NCI-H146 treated with DMSO at 0.1 percent for 48 hours (cell line): ENCODE results near the gene SLC49A4.

Source experiments
- DNase-seq: peaks from one replicate; lab custom pipeline; 2025; ENCODE audit not compliant: unreplicated experiment; lab: John Stamatoyannopoulos, UW

The SLC49A4 gene

GRCh38 chr3:122902326-122902725 is 107.5 kb downstream of the SLC49A4 start:
- no peak for DNase-seq

- DNase-seq: no peak
Observed at GRCh38 chr3:122903171-122903570, 108.3 kb downstream of the SLC49A4 start.

DNA sequence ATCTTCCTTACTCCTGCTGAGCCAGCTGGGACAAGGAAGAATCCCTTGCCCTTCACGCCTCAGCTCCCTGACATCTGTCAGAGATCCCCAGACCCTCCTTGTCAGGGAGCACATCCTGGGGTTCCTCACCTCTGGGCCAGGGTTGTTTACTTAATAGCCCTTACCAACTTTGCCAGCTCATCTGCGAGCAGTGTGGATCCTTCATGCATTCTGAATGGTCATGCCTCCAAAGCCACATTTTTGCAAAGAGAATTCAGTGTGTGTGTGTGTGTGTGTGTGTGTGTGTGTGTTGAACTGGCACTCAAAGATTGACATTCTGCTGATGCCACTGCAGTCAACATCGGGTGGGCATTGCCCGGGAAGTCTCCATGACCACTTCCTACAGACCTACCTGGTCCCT is 112.6 kb downstream of the SLC49A4 start:
- DNase-seq: no peak

DNA sequence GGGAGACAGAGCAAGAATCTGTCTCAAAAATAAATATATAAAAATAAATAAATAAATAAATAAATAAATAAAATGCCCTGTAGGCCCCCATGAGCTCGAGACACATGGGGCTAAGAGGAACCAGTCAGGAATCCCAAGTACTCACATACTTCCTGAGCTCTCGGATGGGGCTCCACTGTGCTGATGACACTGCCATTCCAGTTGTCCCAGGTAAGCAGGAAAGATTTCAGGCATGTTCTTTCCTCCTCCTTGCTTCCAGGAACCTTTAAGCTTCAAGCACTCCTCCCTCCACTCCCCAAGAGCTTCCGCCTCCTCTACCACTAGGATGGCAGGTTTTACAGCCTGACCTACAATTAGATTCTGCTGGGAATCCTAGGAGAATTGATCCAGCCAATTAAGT is 113.4 kb downstream of the SLC49A4 start:
- DNase-seq: no peak

DNA sequence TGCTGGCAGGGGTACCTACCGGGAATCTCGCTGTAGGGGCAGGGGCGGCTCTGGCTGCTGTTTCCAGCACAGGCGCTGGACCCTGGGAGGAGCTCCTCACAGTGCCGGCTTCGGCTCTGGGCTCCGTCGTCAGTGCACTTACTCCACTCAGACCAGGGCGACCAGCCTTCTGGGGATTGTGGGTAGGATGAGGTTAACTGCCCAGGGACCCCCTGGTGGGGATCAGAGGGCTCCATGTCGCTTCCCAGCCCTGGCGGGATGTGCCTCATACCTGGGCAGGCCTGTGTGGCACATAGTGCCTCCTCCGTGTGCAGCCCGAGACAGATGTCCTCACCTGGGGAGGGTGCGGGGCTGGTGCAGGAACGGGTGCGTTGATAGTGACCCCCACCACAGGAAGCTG is 117.0 kb downstream of the SLC49A4 start:
- no peak for DNase-seq

DNA sequence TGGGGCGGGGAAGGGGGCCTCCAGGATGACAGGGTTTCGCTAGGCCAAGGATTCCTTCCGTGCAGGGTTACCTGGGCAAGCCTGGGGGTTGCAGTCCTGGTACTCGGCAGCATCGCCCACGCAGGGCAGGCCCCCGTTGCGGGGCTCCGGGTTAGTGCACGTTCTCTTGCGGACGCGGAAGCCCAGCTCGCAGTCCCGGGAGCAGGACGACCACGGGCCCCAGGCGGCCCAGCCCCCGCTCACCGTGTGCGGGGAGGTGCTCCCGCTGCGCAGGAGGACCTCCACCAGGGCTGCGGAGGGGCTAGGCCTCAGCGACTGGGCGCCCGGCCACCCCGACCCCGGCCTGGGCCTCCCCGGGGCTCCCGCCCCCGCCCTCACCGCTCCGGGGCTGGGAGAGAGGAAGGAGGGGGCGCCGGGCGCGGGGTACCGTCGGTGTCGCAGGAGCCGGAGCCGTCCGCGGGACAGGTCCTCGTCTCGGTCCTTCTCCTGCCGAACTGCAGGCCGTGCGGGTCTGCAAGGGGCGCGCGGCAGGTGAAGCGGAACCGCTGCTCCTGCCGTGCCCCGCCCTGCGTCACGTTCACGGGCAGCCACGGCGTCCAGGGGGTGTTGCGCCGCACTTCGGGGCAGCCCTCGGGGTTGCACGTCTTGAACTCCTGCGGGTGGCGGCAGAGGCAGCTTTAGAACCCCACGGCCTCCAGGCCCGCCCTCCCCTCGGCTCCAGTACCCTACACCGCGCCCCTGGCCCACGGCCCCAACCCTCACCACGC is 118.1 kb downstream of the SLC49A4 start:
- DNase-seq: no peak

- DNase-seq: no peak
Observed at GRCh38 chr3:122913539-122914100, 118.8 kb downstream of the SLC49A4 start.

- DNase-seq: no peak
Observed at GRCh38 chr3:122915300-122916055, 120.6 kb downstream of the SLC49A4 start.

DNA sequence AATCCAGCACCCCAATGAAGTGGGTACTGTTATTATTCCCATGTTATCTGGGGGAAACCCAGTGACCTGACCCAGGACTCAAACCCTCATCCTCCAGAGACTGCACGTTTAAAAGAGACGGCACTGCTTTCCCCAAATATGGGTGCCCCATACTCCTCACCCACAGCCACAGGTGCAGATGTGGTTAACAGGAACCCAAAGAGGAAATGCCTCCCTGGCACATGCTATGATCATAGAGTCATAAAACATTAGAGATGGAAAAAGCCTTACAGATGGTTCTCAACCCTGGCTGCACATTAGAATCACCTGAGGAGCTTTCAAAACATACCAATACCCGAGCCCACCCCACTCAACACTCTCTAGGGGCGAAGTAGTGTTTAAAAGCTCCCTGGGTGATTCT is 121.2 kb downstream of the SLC49A4 start:
- DNase-seq: no peak

DNA sequence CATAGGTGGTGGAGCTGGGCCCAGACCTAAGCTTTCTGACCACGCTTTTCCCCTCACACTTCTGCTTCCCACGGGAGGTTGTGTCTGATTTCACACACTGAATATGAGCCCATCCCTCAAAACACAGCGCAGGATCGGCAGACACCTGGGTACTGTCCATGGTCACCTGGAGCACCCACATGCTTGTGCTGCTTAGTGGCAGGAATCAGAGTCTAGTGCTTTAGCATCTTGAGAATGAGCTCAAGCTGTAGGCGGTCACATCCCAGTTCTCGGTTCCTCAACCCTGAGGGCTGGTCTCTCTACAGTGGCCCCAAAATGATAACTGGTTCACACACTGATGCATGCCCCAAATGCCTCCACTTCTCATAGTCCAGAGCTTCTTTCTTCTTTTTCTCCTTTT is 121.7 kb downstream of the SLC49A4 start:
- DNase-seq: no peak

GRCh38 chr3:122917412-122917811 is 122.5 kb downstream of the SLC49A4 start:
- no peak for DNase-seq

DNA sequence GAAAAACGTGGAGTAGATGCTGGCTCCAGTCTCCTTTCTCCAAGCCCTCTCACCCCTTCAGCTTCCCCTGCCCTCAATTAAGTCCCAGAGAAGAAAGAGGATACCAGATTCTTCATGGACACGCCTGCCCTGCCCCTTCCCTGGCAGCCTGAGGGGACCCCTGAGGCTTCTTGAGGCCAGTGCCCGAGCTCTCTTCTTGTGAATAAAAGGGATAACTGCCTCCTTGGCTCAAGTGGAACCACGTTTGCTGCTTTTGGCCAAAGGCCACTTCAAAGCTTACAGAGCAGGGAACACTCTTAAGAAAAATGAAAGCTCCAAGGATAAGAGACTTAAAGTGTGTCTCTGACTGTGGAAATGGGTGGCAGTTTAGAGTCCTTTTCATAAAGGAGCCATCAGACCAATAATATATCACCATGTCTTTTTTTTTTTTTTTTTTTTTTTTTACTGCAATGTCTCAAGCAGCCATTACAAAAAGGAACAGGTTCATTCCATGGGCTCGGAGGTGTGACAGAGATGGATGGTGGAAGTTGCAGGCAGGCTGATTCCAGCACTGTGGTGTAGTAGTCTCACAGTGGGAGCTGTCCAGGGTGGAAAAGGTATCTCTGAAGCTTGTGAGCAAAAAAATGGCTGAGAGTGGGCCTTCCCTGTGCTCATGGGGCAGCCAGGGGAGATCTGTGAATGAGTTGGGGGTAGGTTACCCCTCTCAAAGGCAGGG is 123.9 kb downstream of the SLC49A4 start:
- DNase-seq: no peak

DNA sequence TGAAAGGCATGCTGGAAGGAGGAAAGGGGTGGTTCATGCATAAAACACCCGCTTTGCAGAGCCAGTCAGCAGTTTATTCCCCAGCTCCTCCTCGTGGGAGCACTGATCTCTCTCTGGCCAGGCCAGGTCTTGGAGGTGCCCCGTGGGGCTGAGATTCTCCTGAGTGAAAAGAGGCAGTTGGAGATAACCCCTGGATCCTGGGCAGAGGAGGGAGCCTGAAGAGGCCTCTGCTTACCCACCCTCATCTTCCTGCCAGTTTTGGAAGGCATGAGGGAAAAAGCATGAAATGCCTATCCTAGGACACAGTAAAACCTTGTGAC is 124.4 kb downstream of the SLC49A4 start:
- DNase-seq: no peak

DNA sequence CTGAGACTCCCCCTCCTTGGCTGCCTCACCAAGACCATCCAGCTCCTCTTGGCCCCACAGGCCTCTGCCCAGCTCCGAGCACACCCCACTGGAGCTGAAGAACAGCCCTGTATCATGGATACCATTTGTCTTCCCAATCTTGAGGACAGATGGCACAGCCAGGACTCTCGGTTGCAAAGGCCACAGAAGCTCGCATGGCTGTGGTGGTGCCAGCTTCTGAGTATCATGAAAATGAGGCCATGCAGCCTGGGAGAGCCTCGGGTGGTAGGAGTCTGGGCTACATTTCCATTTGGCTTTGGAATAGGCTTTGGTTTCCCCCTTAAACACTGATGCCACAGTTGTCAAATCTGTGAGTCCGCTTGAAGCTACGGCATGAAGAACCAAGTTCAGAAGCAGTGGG is 126.1 kb downstream of the SLC49A4 start:
- no peak for DNase-seq

DNA sequence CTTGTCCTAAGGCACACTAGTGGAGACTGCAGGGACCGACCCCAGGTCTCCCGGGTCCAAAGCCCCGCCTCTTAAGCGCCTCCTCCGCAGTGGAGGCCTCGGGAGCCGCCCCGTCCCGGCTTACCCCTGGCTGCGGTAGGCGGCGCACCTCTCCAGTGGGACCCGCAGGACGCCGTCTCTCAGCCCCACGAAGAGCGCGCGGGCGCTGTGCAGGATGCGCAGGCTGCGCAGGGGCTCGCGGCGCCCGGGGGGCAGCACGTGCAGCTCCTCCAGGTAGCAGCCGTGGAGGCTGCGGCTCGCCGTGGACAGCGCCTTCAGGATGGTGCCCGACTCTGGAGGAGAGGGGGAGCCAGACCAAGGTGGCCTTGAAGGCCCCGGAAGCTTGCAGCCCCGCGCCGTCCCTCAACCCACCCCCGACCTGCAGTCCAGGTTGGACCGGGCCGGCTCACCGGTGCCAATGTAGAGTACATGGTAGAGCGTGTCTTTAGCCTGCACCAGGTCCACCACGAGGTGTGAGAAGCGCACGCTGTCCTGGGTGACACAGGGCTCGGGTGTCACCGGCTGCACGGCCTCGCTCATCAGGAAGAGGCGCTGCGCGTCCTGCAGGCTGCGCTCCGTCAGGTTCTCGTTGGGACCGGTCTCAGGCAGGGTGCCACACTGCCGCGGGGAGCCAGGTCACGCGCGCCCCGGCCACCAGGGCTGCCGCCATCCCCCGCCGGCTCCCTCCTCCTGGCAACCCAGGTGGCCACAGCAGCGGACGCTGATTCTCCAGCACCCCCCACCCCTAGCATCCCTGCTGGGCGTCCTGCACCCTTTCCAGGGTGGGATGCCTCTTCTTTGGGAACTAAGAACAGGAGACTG is 127.2 kb downstream of the SLC49A4 start:
- DNase-seq: peak; percentile 44

DNA sequence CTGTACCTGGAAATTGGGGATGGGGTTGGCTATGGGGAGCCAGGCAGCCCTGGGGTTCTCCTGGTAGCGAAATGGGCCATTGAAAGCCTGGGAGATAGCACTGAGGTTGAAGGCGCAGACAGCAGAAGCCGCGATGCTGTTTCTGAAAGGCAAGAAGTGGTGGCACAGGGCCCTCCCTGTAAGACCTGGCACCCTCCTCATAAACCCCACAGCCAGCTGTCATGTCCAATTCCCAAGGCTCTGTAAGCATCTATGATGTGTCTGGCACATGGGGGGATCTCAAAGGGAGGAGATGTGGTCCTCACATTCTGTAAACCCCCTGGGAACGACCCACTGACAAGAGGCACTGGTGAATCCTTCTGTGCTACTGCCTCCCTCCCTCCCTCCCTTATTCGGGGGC is 128.7 kb downstream of the SLC49A4 start:
- DNase-seq: no peak

GRCh38 chr3:122924056-122924455 is 129.2 kb downstream of the SLC49A4 start:
- no peak for DNase-seq

DNA sequence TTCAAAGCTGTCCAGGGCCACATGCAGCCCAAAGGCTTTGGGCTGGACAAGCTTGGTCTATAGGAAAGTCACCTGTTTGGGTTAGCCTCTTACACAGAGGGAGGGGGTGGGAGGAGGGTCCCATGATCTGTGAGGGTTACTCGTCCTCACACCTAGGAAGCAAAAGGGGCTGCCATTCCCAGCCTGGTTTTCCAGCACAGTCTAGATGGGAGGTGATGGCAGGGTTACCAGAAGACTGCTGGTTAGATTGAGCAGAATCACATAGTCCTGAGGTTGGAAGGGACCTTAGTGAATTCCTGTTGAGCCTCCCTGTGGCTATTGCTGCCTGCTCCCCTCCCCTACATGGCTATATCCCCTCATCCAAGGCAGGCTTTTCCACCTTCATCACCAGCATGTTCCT is 130.9 kb downstream of the SLC49A4 start:
- DNase-seq: no peak

DNA sequence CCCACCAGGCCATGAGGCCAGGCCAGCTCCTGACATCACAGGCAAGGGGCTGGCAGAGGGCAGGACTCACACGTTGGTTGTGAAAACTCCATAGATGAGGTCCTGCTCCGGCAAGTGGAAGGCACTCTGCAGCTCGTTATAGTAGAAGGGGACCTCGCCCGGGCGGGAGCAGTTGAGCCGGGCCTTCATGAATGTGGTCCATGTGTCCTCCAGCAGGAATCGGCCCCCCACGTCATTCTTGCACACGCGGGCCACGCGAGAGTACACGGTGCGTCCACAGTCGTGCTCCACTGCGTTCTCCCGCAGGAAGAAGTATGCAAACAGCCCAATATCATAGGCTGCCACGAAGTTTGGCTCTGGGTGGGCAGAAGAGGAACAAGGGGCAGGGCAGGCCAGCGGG is 131.5 kb downstream of the SLC49A4 start:
- DNase-seq: no peak

DNA sequence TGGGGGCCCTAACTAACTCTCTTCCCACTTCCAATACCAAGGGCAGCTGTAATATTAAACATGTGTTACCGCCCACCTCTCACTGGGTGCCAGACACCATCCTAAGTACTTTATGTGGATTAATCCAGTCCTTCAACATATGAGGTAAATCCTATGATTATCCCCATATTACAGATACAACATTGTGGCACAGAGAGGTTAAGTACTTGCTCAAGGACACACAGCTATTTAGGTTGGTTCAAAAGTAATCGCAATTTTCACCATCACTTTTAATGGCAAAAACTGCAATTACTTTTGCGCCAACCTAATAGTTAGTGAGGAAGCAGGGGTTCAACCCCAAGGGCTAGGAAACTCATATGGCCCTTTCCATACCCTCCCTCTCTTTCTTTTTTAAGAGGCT is 131.9 kb downstream of the SLC49A4 start:
- no peak for DNase-seq

DNA sequence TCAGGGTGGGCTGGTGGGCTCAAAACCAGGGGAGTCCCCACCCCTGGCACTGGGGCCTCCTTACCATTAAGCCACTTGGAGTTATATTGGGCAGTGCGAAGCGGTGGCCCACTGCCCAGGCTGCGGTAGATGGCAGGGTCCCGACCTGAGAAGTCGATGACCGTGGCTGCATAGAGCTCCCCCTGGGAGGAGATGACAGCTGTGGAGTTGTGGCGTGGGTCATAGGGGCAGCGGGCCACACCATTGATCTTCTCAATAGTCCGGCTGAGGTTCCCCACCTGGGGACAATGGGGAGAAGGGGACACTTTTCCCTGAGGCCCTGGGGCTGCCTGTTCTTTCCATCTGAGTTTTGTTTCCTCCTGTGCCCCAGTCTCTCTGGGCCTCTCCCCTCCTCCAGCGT is 132.9 kb downstream of the SLC49A4 start:
- DNase-seq: no peak
